Measurements from ENCODE around the gene CAMK4. TPM values are rescaled to one million over a fixed set of nuclear protein-coding genes. Genes with fewer than 3 reads are reported as not detected.

Gene CAMK4
- total RNA-seq, 1 donor from 2014 or later = 0.72 TPM

DNA sequence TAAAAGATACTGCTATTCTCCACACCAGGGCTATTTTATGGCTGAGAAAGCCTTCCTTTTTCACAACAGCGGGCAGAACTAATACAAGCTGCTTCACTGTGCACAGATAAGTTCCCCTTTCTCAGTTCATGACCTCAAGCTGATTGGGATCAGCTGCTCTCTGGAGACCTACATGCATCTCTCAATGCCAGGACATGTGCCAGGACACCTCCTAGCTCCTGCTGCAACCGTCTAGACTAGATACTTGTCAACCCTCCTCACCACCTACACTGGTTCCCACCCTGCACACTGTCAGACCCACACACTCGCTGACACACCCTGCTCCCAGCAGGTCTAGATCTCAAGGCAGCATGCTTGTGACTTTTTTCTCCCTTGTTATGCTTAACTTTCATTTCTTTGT, 248.4 kb downstream of the CAMK4 start:
- Mint-ChIP-seq H3K27me3 (ENCODE audit: low read depth) (no peaks in the 10 kb centered on the region), H3K4me3 (ENCODE audit: unreplicated experiment) (no peak overlapping the region), H3K4me1 (ENCODE audit: low read depth) (no peaks in the 10 kb centered on the region), H3K27ac (ENCODE audit: unreplicated experiment) (no peak overlapping the region), H3K9me3 (ENCODE audit: low read depth) (peaks cover 7% of the 10 kb centered on the region), H3K36me3 (ENCODE audit: low read depth) (peaks cover 1% of the 10 kb centered on the region)
- TF ChIP-seq, protein P1, sequence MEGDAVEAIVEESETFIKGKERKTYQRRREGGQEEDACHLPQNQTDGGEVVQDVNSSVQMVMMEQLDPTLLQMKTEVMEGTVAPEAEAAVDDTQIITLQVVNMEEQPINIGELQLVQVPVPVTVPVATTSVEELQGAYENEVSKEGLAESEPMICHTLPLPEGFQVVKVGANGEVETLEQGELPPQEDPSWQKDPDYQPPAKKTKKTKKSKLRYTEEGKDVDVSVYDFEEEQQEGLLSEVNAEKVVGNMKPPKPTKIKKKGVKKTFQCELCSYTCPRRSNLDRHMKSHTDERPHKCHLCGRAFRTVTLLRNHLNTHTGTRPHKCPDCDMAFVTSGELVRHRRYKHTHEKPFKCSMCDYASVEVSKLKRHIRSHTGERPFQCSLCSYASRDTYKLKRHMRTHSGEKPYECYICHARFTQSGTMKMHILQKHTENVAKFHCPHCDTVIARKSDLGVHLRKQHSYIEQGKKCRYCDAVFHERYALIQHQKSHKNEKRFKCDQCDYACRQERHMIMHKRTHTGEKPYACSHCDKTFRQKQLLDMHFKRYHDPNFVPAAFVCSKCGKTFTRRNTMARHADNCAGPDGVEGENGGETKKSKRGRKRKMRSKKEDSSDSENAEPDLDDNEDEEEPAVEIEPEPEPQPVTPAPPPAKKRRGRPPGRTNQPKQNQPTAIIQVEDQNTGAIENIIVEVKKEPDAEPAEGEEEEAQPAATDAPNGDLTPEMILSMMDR (IDR thresholded peaks at IDR 0.05) = no peak
- no peak for DNase-seq (ENCODE audit: low spot score)

DNA sequence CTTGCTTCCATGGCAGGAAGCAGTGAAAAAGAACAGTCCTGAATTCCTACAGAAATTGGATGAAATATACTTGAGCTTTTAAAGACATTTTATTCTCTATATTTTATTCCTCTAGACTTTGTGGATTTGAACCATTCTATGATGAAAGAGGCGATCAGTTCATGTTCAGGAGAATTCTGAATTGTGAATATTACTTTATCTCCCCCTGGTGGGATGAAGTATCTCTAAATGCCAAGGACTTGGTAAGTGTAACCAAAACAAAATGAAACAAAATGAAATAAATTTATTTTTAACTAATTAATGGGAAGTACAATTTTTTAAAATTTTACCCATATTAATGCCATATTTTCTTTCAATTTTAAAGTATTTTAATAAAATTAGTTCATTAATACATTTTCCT, 254.1 kb downstream of the CAMK4 start:
- H3K4me3 Mint-ChIP-seq (ENCODE audit: unreplicated experiment) = no peak overlapping the region
- H3K27ac Mint-ChIP-seq (ENCODE audit: unreplicated experiment) = no peak overlapping the region
- no peaks in the 10 kb centered on the region for H3K9me3 Mint-ChIP-seq (ENCODE audit: low read depth)
- H3K27me3 Mint-ChIP-seq (ENCODE audit: low read depth) = no peaks in the 10 kb centered on the region
- no peaks in the 10 kb centered on the region for H3K36me3 Mint-ChIP-seq (ENCODE audit: low read depth)
- TF ChIP-seq, protein P1 (IDR thresholded peaks at IDR 0.05) = peak; percentile 68
- DNase-seq (ENCODE audit: low spot score) = no peak
- H3K4me1 Mint-ChIP-seq (ENCODE audit: low read depth) = no peaks in the 10 kb centered on the region

DNA sequence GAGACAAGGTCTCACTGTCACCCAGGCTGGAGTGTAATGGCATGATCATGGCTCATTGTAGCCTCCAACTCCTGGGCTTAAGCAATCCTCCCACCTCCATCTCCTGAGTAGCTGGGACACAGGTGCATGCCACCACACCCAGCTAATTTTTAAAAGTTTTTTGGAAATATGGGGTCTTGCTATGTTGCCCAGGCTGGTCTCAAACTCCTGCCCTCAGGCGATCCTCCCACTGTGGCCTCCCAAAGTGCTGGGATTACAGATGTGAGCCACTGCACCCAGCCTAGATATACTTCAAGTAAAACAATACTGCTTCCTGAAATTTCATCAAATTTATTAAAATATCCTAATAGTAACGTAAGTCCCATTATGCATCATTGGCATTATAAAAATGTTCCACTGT, 254.7 kb downstream of the CAMK4 start:
- TF ChIP-seq, protein P1 (IDR thresholded peaks at IDR 0.05) = no peak
- H3K36me3 Mint-ChIP-seq (ENCODE audit: low read depth) = no peaks in the 10 kb centered on the region
- H3K4me3 Mint-ChIP-seq (ENCODE audit: unreplicated experiment) = no peak overlapping the region
- H3K27ac Mint-ChIP-seq (ENCODE audit: unreplicated experiment) = no peak overlapping the region
- H3K27me3 Mint-ChIP-seq (ENCODE audit: low read depth) = no peaks in the 10 kb centered on the region
- H3K4me1 Mint-ChIP-seq (ENCODE audit: low read depth) = no peaks in the 10 kb centered on the region
- DNase-seq (ENCODE audit: low spot score) = no peak
- H3K9me3 Mint-ChIP-seq (ENCODE audit: low read depth) = no peaks in the 10 kb centered on the region

DNA sequence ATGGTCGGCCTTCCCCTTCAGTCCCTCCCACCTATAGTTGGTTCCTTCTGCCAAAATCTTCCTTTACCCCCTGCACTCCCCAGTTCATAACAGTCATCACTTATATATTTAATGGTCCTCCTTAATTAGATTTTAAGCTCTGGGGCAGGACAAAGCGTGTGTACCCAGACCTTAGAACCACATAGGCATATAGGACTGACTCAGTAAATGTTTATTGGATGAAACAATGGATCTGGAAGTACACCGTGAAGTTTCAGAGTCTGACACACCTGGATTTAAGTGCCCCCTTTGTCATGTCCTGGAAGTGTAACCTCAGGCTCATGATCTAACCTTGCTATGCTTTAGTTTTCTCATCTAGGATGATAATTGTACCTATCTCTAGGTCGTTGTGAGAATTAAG, 256.2 kb downstream of the CAMK4 start:
- Mint-ChIP-seq H3K4me3 (ENCODE audit: unreplicated experiment) (no peak overlapping the region), H3K36me3 (ENCODE audit: low read depth) (no peaks in the 10 kb centered on the region), H3K4me1 (ENCODE audit: low read depth) (no peaks in the 10 kb centered on the region), H3K27ac (ENCODE audit: unreplicated experiment) (no peak overlapping the region), H3K27me3 (ENCODE audit: low read depth) (no peaks in the 10 kb centered on the region), H3K9me3 (ENCODE audit: low read depth) (no peaks in the 10 kb centered on the region)
- TF ChIP-seq, protein P1 (IDR thresholded peaks at IDR 0.05) = no peak
- no peak for DNase-seq (ENCODE audit: low spot score)

DNA sequence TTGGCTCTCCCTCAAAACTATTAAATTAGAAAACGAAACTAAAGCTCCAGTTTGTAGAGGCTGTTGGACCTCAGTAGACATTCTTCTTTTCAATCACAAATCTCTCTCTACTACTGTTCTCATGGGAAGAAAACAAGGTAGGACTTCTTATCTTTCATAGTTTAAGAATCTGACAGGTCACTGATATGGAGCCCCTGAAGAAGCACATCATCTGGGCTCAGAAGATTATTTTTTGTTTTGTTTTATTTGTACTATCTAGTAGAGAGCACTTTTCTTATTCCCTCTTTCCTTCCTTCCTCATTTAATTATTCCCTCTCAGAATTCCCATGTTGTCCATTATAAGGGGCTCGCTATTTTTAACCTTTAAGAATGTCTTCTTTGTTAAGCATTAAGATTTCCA, 261.9 kb downstream of the CAMK4 start:
- H3K4me3 Mint-ChIP-seq (ENCODE audit: unreplicated experiment) = no peak overlapping the region
- H3K9me3 Mint-ChIP-seq (ENCODE audit: low read depth) = no peaks in the 10 kb centered on the region
- peaks cover 4% of the 10 kb centered on the region for H3K4me1 Mint-ChIP-seq (ENCODE audit: low read depth)
- no peak for DNase-seq (ENCODE audit: low spot score)
- no peak overlapping the region for H3K27ac Mint-ChIP-seq (ENCODE audit: unreplicated experiment)
- H3K36me3 Mint-ChIP-seq (ENCODE audit: low read depth) = no peaks in the 10 kb centered on the region
- H3K27me3 Mint-ChIP-seq (ENCODE audit: low read depth) = no peaks in the 10 kb centered on the region
- TF ChIP-seq, protein P1 (IDR thresholded peaks at IDR 0.05) = no peak

Data from chondrocyte (in vitro differentiated cells).